ENCODE measurements around the gene RASGRF1.

RASGRF1 gene

GRCh38 chr15:79047676-79048439 is 42.7 kb downstream of the RASGRF1 start:
- DNase-seq (ENCODE audit: insufficient read length), result no peak
- FAIRE-seq, result no peak
- TF ChIP-seq TAF1 (IDR thresholded peaks at IDR 0.05; ENCODE audit: borderline replicate concordance, low read depth, low read length), result no peak
- TF ChIP-seq POLR2A (IDR thresholded peaks at IDR 0.05; ENCODE audit: low read depth, low read length), result no peak
- TF ChIP-seq POLR2AphosphoS5 (IDR thresholded peaks at IDR 0.05; ENCODE audit: low read depth, low read length), result no peak

DNA sequence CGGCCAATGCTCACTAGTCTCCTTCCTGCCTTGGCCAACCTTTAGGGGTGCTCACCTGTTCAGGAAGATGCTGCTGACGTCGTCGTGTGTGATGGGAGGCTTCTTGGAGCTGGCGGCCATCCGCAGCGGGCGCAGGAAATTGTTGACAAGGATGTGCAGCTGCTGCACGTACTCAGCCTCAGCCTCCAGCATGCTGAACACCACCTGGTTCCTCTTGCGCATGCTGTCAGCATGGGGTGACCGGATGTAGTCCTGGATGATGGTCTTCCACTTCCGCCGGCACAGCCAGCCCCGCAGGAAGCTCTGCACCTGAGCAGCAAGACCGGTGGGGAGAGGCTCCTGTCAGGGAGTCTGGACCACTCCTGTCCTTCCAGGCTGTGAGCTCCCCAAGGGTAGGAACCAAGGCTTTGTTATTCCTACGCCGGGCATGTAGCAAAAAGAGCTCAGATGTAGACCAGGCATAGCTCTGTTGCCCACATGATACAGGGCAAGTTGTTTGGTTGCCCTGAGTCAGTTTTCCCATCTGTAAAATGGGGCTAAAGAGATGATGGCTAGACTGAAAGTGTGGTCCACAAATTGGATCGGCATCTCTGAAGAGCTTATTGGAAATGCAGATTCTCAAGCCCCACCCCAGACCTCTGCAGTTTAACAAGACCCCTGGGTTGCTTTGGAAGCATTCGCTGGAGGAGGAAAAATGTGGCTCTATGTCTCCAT is 43.7 kb downstream of the RASGRF1 start:
- FAIRE-seq (no peak), DNase-seq (ENCODE audit: insufficient read length) (no peak)
- TF ChIP-seq POLR2A (IDR thresholded peaks at IDR 0.05; ENCODE audit: low read depth, low read length) (no peak), TAF1 (IDR thresholded peaks at IDR 0.05; ENCODE audit: borderline replicate concordance, low read depth, low read length) (no peak), POLR2AphosphoS5 (IDR thresholded peaks at IDR 0.05; ENCODE audit: low read depth, low read length) (no peak)

- no peak for TF ChIP-seq POLR2A (IDR thresholded peaks at IDR 0.05; ENCODE audit: low read depth, low read length)
- TF ChIP-seq TAF1 (IDR thresholded peaks at IDR 0.05; ENCODE audit: borderline replicate concordance, low read depth, low read length), result no peak
- TF ChIP-seq POLR2AphosphoS5 (IDR thresholded peaks at IDR 0.05; ENCODE audit: low read depth, low read length), result no peak
- no peak for DNase-seq (ENCODE audit: insufficient read length)
- no peak for FAIRE-seq
Measured at GRCh38 chr15:79045041-79045440, 45.5 kb downstream of the RASGRF1 start.

DNA sequence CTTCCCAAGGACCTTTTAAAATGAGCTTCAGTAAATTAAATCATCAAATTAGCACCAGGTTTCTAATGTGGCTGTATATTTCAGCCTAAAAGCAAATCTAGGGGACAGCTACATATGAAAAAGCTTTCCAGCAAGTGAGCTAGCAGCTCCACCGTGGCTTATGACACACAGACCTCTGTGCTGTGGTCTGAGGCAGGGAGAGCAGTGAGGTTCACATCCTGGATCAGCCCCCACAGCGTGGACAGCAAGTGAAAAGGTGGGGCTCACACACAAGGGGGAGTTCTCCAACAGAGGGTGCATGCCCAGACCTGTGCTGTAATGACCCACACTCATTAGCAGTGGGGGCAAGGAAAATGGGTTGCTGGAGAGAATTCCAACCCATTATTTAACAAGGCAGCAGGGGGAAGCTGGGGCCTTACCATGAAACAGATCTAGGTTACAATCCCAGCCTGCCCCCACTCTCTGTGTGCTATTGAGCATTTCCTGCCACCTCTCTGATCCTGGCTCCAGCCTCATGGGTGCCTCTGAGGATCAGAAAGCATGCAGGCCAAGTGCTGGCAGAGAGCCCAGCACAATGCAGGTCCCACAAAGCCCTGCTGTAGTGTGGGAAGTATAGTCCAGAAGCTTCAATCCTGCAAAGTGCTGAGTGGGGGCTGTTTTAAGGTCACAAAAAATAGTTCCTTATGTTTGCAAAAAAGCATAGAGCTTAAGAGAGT is 48.2 kb downstream of the RASGRF1 start:
- TF ChIP-seq POLR2A (IDR thresholded peaks at IDR 0.05; ENCODE audit: low read depth, low read length), result no peak
- no peak for TF ChIP-seq TAF1 (IDR thresholded peaks at IDR 0.05; ENCODE audit: borderline replicate concordance, low read depth, low read length)
- no peak for TF ChIP-seq POLR2AphosphoS5 (IDR thresholded peaks at IDR 0.05; ENCODE audit: low read depth, low read length)
- DNase-seq (ENCODE audit: insufficient read length), result no peak
- FAIRE-seq, result no peak

DNA sequence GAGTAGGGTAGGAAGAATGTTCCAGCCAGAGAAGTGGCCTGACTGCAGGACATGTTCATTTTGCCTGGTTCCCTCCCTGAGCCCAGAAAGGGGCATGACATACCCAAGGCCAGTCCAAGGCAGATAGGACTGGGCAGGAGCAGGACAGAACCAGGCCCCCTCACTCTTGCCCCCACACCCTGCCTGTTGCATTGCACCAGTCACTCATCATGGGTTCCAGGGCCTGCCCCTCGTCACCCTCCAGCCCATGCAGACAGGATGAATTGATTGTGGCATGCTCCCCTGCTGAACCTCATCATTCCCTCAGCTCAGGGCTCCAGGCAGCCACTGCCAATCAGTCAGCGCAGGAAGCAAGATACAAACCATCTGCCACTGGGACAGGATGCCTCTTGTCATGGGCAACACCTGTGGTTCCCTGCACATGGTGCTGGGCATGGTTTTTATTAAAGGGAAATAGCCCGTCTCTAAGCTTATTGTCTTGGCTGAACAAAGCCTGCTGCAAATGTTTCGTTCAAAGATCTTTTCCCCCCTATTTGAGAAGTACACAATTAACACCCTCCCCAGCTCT is 48.9 kb downstream of the RASGRF1 start:
- no peak for FAIRE-seq
- no peak for TF ChIP-seq POLR2A (IDR thresholded peaks at IDR 0.05; ENCODE audit: low read depth, low read length)
- TF ChIP-seq TAF1 (IDR thresholded peaks at IDR 0.05; ENCODE audit: borderline replicate concordance, low read depth, low read length), result no peak
- TF ChIP-seq POLR2AphosphoS5 (IDR thresholded peaks at IDR 0.05; ENCODE audit: low read depth, low read length), result no peak
- no peak for DNase-seq (ENCODE audit: insufficient read length)

GRCh38 chr15:79037848-79038247 is 52.7 kb downstream of the RASGRF1 start:
- no peak for FAIRE-seq
- no peak for DNase-seq (ENCODE audit: insufficient read length)

GRCh38 chr15:79036323-79036722 is 54.3 kb downstream of the RASGRF1 start:
- FAIRE-seq (no peak), DNase-seq (ENCODE audit: insufficient read length) (no peak)
- no peak for TF ChIP-seq POLR2AphosphoS5 (IDR thresholded peaks at IDR 0.05; ENCODE audit: low read depth, low read length)
- no peak for TF ChIP-seq POLR2A (IDR thresholded peaks at IDR 0.05; ENCODE audit: low read depth, low read length)
- TF ChIP-seq TAF1 (IDR thresholded peaks at IDR 0.05; ENCODE audit: borderline replicate concordance, low read depth, low read length), result no peak

More at GRCh38 chr15:79037848-79038247, 52.7 kb downstream of the RASGRF1 start:
- TF ChIP-seq POLR2AphosphoS5 (IDR thresholded peaks at IDR 0.05; ENCODE audit: low read depth, low read length) (no peak), TAF1 (IDR thresholded peaks at IDR 0.05; ENCODE audit: borderline replicate concordance, low read depth, low read length) (no peak), POLR2A (IDR thresholded peaks at IDR 0.05; ENCODE audit: low read depth, low read length) (no peak)

DNA sequence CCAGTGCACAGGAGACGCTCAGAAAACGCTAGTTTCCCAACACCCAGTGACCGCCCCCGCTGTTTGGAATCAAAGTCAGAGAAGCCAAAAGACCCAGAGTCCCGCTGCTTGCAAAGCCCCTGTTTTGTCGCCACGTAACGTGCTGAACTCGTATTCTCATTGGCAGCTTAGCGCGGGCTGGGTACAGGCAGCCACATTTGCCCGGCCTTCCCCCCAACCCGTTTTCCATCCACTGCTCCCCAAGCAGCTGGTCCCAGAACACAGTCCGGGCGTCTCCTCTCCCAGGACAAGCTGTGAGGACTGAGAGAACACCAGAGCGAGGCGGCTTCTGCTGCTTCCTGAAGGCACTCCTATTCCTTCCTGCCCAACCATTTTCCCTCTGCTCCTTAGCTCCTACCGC is 54.8 kb downstream of the RASGRF1 start:
- no peak for FAIRE-seq
- no peak for DNase-seq (ENCODE audit: insufficient read length)

GRCh38 chr15:79035111-79035601 is 55.4 kb downstream of the RASGRF1 start:
- TF ChIP-seq POLR2AphosphoS5 (IDR thresholded peaks at IDR 0.05; ENCODE audit: low read depth, low read length) (no peak), POLR2A (IDR thresholded peaks at IDR 0.05; ENCODE audit: low read depth, low read length) (no peak), TAF1 (IDR thresholded peaks at IDR 0.05; ENCODE audit: borderline replicate concordance, low read depth, low read length) (no peak)
- DNase-seq (ENCODE audit: insufficient read length) (no peak), FAIRE-seq (no peak)

More for the DNA sequence above, 54.8 kb downstream of the RASGRF1 start:
- TF ChIP-seq POLR2AphosphoS5 (IDR thresholded peaks at IDR 0.05; ENCODE audit: low read depth, low read length), result no peak
- TF ChIP-seq POLR2A (IDR thresholded peaks at IDR 0.05; ENCODE audit: low read depth, low read length), result no peak
- no peak for TF ChIP-seq TAF1 (IDR thresholded peaks at IDR 0.05; ENCODE audit: borderline replicate concordance, low read depth, low read length)

GRCh38 chr15:79034284-79034683 is 56.3 kb downstream of the RASGRF1 start:
- TF ChIP-seq POLR2A (IDR thresholded peaks at IDR 0.05; ENCODE audit: low read depth, low read length) (no peak), POLR2AphosphoS5 (IDR thresholded peaks at IDR 0.05; ENCODE audit: low read depth, low read length) (no peak), TAF1 (IDR thresholded peaks at IDR 0.05; ENCODE audit: borderline replicate concordance, low read depth, low read length) (no peak)
- FAIRE-seq (no peak), DNase-seq (ENCODE audit: insufficient read length) (no peak)

DNA sequence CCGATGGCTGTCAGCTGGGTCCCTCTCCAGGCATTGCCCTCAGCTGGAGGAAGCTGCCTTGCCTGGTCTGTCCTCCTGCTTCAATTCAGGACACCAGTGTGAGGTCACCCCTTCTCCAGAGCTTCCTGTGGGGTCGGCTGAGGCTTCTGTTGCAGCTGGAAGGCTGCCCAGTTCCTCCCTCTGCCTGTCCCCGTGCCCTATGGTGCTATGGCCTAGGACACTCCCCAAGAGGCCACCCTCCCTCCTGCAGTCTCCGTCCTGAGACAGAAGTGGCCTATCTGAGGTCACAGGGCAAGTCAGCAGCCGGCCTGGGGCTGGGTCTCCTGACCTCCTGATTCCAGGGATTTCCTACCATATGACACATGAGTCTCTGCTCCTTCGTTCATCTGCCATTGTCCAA is 57.9 kb downstream of the RASGRF1 start:
- TF ChIP-seq TAF1 (IDR thresholded peaks at IDR 0.05; ENCODE audit: borderline replicate concordance, low read depth, low read length) (no peak), POLR2AphosphoS5 (IDR thresholded peaks at IDR 0.05; ENCODE audit: low read depth, low read length) (no peak), POLR2A (IDR thresholded peaks at IDR 0.05; ENCODE audit: low read depth, low read length) (no peak)
- DNase-seq (ENCODE audit: insufficient read length) (no peak), FAIRE-seq (no peak)

Data from GM12892 (cell line).